GM06990 (cell line): ENCODE results near the gene TRIM37.

ENCODE experiments used
- DNase-seq: peaks from one replicate; pipeline ENCODE4 v3.0.0-alpha.2; 2011; ENCODE audit not compliant: insufficient read length; ENCODE audit errors: extremely low read depth
- H3K27me3 ChIP-seq: replicated peaks from 2 replicates; pipeline ENCODE4 v1.6.0; 2011; ENCODE audit warnings: low read length; ENCODE audit not compliant: control insufficient read depth, insufficient read depth
- H3K36me3 ChIP-seq: 2 replicates; pipeline ENCODE4 v1.5.1; 2011; ENCODE audit warnings: low read length; ENCODE audit not compliant: control insufficient read depth, insufficient read depth
- H3K4me3 ChIP-seq: replicated peaks from 2 replicates; pipeline ENCODE4 v1.5.1; 2011; ENCODE audit warnings: low read depth, mild to moderate bottlenecking, control low read depth, low read length
- CTCF ChIP-seq: IDR thresholded peaks from 2 replicates; pipeline ENCODE4 v1.5.1; 2011; ENCODE audit warnings: low read length, control low read depth, mild to moderate bottlenecking, inconsistent platforms; ENCODE audit not compliant: insufficient read depth, poor library complexity, severe bottlenecking

TRIM37 gene, protein sequence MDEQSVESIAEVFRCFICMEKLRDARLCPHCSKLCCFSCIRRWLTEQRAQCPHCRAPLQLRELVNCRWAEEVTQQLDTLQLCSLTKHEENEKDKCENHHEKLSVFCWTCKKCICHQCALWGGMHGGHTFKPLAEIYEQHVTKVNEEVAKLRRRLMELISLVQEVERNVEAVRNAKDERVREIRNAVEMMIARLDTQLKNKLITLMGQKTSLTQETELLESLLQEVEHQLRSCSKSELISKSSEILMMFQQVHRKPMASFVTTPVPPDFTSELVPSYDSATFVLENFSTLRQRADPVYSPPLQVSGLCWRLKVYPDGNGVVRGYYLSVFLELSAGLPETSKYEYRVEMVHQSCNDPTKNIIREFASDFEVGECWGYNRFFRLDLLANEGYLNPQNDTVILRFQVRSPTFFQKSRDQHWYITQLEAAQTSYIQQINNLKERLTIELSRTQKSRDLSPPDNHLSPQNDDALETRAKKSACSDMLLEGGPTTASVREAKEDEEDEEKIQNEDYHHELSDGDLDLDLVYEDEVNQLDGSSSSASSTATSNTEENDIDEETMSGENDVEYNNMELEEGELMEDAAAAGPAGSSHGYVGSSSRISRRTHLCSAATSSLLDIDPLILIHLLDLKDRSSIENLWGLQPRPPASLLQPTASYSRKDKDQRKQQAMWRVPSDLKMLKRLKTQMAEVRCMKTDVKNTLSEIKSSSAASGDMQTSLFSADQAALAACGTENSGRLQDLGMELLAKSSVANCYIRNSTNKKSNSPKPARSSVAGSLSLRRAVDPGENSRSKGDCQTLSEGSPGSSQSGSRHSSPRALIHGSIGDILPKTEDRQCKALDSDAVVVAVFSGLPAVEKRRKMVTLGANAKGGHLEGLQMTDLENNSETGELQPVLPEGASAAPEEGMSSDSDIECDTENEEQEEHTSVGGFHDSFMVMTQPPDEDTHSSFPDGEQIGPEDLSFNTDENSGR

GRCh38 chr17:59106463-59107305 lies at the start of gene TRIM37:
Gene TRIM37 (minus strand): TSS chr17:59106880. CDS start chr17:59106461, 419 bp downstream.
- Histone ChIP-seq H3K36me3 (no peaks in the 10 kb centered on the region), H3K27me3 (no peaks in the 10 kb centered on the region), H3K4me3 (peak within 1 kb of the TSS; percentile 90)
- peak; percentile 100 for DNase-seq
- TF ChIP-seq CTCF = peak; percentile 25

GRCh38 chr17:59155439-59156177 lies 48.9 kb upstream of the TRIM37 start, which contains the start of gene PRR11:
Gene PRR11 (plus strand): TSS chr17:59155746. CDS start chr17:59169753, 14,007 bp downstream.
- no peaks in the 10 kb centered on the region for H3K27me3 ChIP-seq
- H3K36me3 ChIP-seq = no peaks in the 10 kb centered on the region
- peak; percentile 16 for DNase-seq
- no peak for TF ChIP-seq CTCF
- H3K4me3 ChIP-seq = peak within 1 kb of the TSS; percentile 96

GRCh38 chr17:59154721-59155438 lies 48.2 kb upstream of the TRIM37 start, which contains the start of gene SKA2:
Gene SKA2 (minus strand): TSS chr17:59155186. CDS start chr17:59155163, 23 bp downstream.
- H3K4me3 ChIP-seq = peak within 1 kb of the TSS; percentile 96
- H3K36me3 ChIP-seq = no peaks in the 10 kb centered on the region
- TF ChIP-seq CTCF = no peak
- peak; percentile 97 for DNase-seq
- no peaks in the 10 kb centered on the region for H3K27me3 ChIP-seq

DNA sequence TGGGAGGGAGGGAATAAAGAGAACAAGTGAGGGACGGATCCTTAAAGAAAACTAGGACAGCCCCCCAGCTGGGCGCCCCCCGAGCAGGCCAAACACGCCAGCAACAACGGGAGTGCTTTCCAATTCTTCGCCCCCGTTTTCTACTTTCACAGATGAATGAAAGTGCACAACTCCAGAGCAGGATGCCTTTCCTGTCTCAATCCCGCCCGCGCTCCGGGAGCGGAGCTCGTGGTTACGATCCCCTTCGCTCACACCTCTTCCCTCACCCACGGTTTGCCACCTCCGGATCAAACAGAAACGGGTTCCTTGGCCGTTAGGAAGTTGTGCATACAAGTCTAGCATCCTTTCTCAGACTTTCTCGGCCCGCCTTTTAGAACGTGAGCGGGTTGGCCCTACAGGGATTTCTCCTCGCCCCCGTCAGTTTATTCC lies 47.6 kb upstream of the TRIM37 start:
- H3K4me3 ChIP-seq = peak overlapping the region; percentile 96
- TF ChIP-seq CTCF = no peak
- H3K36me3 ChIP-seq = no peaks in the 10 kb centered on the region
- H3K27me3 ChIP-seq = no peaks in the 10 kb centered on the region
- DNase-seq = peak; percentile 52
